ENCODE results near the gene MEP1B.
A peak's percentile ranks its signal among the peaks of the same experiment; 100 is the strongest.
"Not testable (repeated sequence)": the region's sequence is repeated elsewhere in the genome, so short reads cannot be mapped to it uniquely, and the experiment has no call there.

MEP1B gene

GRCh38 chr18:32158108-32158624 lies 31.7 kb upstream of the MEP1B start:
- DNase-seq (ENCODE audit: extremely low read depth, insufficient read length), result peak; percentile 20
- Histone ChIP-seq H3K27me3 (replicated peaks; ENCODE audit: control insufficient read depth, insufficient read depth, low read length) (no peaks in the 10 kb centered on the region), H3K4me3 (replicated peaks; ENCODE audit: low read depth, low read length) (no peak overlapping the region), H3K36me3 (ENCODE audit: control insufficient read depth, insufficient read depth, low read length) (no peaks in the 10 kb centered on the region)
- TF ChIP-seq CTCF (IDR thresholded peaks at IDR 0.05; ENCODE audit: insufficient read depth, low read length, poor library complexity, severe bottlenecking), result peak; percentile 81

GRCh38 chr18:32158631-32159030 lies 31.2 kb upstream of the MEP1B start:
- not testable (repeated sequence) for H3K36me3 ChIP-seq (ENCODE audit: control insufficient read depth, insufficient read depth, low read length); H3K4me3 ChIP-seq (replicated peaks; ENCODE audit: low read depth, low read length); DNase-seq (ENCODE audit: extremely low read depth, insufficient read length); H3K27me3 ChIP-seq (replicated peaks; ENCODE audit: control insufficient read depth, insufficient read depth, low read length)

- TF ChIP-seq CTCF (IDR thresholded peaks at IDR 0.05; ENCODE audit: insufficient read depth, low read length, poor library complexity, severe bottlenecking), result no peak
- DNase-seq (ENCODE audit: extremely low read depth, insufficient read length), result no peak
- Histone ChIP-seq H3K27me3 (replicated peaks; ENCODE audit: control insufficient read depth, insufficient read depth, low read length) (no peaks in the 10 kb centered on the region), H3K4me3 (replicated peaks; ENCODE audit: low read depth, low read length) (no peak overlapping the region), H3K36me3 (ENCODE audit: control insufficient read depth, insufficient read depth, low read length) (no peaks in the 10 kb centered on the region)
Observed at GRCh38 chr18:32160547-32160946, 29.3 kb upstream of the MEP1B start.

GRCh38 chr18:32167980-32168730 lies 21.7 kb upstream of the MEP1B start:
- Histone ChIP-seq H3K4me3 (replicated peaks; ENCODE audit: low read depth, low read length) (no peak overlapping the region), H3K27me3 (replicated peaks; ENCODE audit: control insufficient read depth, insufficient read depth, low read length) (no peaks in the 10 kb centered on the region), H3K36me3 (ENCODE audit: control insufficient read depth, insufficient read depth, low read length) (no peaks in the 10 kb centered on the region)
- no peak for TF ChIP-seq CTCF (IDR thresholded peaks at IDR 0.05; ENCODE audit: insufficient read depth, low read length, poor library complexity, severe bottlenecking)
- DNase-seq (ENCODE audit: extremely low read depth, insufficient read length), result no peak

- DNase-seq (ENCODE audit: extremely low read depth, insufficient read length), result no peak
- H3K36me3 ChIP-seq (ENCODE audit: control insufficient read depth, insufficient read depth, low read length), result no peaks in the 10 kb centered on the region
- TF ChIP-seq CTCF (IDR thresholded peaks at IDR 0.05; ENCODE audit: insufficient read depth, low read length, poor library complexity, severe bottlenecking), result no peak
Observed at GRCh38 chr18:32173654-32174053, 16.2 kb upstream of the MEP1B start.

GRCh38 chr18:32174719-32175118 lies 15.1 kb upstream of the MEP1B start:
- no peaks in the 10 kb centered on the region; the same call in 1 of the 2 replicates for H3K27me3 ChIP-seq (replicated peaks; ENCODE audit: control insufficient read depth, insufficient read depth, low read length)
- no peak for TF ChIP-seq CTCF (IDR thresholded peaks at IDR 0.05; ENCODE audit: insufficient read depth, low read length, poor library complexity, severe bottlenecking)
- H3K36me3 ChIP-seq (ENCODE audit: control insufficient read depth, insufficient read depth, low read length), result no peaks in the 10 kb centered on the region
- no peak for DNase-seq (ENCODE audit: extremely low read depth, insufficient read length)
- H3K4me3 ChIP-seq (replicated peaks; ENCODE audit: low read depth, low read length), result no peak overlapping the region

More at GRCh38 chr18:32173654-32174053, 16.2 kb upstream of the MEP1B start:
- Histone ChIP-seq H3K4me3 (replicated peaks; ENCODE audit: low read depth, low read length) (no peak overlapping the region), H3K27me3 (replicated peaks; ENCODE audit: control insufficient read depth, insufficient read depth, low read length) (no peaks in the 10 kb centered on the region; the same call in 1 of the 2 replicates)

All from GM06990 (cell line).